ENCODE measurements around the gene EGFR. TPM values are rescaled to one million over a fixed set of nuclear protein-coding genes. Genes with fewer than 3 reads are reported as not detected.
A peak's percentile ranks its signal among the peaks of the same experiment; 100 is the strongest.

Gene EGFR
- total RNA-seq, 1 donor: 98.9 TPM

DNA sequence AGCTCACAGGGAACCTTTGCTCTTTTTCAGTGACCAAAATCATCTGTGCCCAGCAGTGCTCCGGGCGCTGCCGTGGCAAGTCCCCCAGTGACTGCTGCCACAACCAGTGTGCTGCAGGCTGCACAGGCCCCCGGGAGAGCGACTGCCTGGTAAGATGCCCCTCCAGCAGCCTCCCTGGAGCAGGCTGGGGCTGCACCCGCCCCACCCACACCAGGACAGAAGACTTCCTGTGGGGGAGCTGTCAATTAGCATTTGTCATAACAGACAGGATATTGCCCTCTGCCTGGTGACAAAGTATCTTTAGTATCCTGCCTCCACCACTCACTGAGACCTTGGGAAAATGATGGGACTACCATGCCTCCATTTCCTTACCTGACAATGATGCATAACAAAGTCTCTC lies 133.7 kb downstream of the EGFR start:
- TF ChIP-seq, protein P1, sequence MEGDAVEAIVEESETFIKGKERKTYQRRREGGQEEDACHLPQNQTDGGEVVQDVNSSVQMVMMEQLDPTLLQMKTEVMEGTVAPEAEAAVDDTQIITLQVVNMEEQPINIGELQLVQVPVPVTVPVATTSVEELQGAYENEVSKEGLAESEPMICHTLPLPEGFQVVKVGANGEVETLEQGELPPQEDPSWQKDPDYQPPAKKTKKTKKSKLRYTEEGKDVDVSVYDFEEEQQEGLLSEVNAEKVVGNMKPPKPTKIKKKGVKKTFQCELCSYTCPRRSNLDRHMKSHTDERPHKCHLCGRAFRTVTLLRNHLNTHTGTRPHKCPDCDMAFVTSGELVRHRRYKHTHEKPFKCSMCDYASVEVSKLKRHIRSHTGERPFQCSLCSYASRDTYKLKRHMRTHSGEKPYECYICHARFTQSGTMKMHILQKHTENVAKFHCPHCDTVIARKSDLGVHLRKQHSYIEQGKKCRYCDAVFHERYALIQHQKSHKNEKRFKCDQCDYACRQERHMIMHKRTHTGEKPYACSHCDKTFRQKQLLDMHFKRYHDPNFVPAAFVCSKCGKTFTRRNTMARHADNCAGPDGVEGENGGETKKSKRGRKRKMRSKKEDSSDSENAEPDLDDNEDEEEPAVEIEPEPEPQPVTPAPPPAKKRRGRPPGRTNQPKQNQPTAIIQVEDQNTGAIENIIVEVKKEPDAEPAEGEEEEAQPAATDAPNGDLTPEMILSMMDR (IDR thresholded peaks at IDR 0.05; ENCODE audit: insufficient read depth, low read depth, low read length): no peak
- no peak for DNase-seq (ENCODE audit: low read depth)

DNA sequence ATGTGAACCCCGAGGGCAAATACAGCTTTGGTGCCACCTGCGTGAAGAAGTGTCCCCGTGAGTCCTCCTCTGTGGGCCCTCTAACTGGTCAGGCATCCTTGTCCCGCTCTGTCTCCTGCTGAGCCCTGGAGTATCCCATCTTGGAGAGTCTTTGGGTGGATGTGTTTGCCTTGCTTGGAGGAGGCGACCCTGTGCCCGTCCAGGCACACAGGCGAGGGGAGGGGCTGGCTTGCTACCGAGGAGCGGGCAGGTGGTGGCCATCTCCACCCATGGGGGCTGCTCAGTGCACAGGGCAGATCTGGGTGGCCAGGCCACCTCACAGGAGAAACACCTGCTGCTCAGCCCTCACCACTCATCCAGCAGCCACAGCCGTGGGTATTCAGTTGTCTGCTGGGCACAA lies 135.3 kb downstream of the EGFR start:
- TF ChIP-seq, protein P1 (IDR thresholded peaks at IDR 0.05; ENCODE audit: insufficient read depth, low read depth, low read length): no peak
- no peak for DNase-seq (ENCODE audit: low read depth)
- no peak overlapping the region for H3K4me3 ChIP-seq (ENCODE audit: low read depth, low read length)

More for the DNA sequence above, 133.7 kb downstream of the EGFR start:
- no peak overlapping the region for H3K4me3 ChIP-seq (ENCODE audit: low read depth, low read length)

DNA sequence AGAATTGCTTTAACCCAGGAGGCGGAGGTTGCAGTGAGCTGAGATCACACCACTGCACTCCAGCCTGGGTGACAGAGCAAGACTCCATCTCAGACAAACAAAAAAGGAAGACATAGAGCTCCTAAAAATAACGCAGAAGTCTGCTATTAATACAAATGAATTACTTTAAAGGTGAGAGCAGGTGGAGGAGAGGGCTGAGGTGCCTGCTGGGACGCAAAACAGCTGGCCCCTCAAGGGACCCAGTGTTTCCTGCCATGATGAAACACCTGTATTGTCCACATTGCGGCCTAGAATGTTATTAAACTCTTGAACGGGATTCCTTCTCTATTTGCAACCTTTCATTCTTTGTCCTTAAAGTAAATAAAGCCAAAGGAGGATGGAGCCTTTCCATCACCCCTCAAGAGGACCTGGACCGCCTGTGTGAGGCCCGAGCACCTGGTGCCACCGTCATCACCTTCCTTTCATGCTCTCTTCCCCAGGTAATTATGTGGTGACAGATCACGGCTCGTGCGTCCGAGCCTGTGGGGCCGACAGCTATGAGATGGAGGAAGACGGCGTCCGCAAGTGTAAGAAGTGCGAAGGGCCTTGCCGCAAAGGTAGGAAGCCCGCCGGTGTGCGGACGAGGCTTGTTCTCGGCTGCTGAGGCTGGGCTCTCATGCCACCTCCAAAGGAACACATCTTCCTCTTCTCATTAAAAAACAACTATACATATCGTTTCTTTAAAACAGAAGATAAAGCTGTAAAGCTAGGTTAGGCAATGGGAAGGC lies 136.7 kb downstream of the EGFR start:
- DNase-seq (ENCODE audit: low read depth): no peak

DNA sequence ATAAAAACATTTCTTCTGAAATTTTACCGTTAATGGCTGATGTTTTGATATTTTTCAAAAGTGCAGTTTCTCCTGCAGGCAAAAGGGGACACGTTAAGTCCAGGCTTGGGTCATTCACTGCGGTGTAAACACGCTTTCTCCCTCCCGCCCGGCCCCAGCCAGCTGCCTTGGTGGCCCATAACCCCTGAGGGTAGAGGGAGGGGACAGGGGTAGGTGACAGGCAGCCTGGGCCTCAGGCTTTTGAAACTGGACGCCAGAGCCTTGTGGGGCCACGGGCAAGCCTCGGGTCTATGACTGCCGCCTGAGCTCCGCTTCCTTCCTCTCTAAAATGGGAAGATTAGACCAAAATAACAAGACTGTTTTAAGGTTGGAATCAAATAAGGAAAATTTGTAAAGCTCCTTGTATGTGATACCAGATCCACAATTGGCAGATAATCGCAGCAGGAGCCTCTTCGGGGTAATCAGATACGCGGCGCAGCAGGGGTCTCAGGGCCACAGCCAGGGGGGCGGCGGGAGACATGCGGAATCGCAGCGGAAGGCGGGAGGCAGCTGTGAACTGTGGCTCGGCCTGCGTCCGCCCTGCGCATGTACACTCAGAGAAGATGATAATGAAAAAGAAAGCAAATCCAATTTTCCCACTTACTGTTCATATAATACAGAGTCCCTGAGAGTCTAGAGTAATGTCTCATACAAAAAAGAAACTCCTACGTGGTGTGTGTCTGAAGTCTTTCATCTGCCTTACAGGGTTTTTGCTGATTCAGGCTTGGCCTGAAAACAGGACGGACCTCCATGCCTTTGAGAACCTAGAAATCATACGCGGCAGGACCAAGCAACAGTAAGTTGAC lies 138.3 kb downstream of the EGFR start:
- DNase-seq (ENCODE audit: low read depth): peak; percentile 57
- TF ChIP-seq, protein P1 (IDR thresholded peaks at IDR 0.05; ENCODE audit: insufficient read depth, low read depth, low read length): no peak

More for the DNA sequence above, 136.7 kb downstream of the EGFR start:
- H3K4me3 ChIP-seq (ENCODE audit: low read depth, low read length): no peak overlapping the region
- TF ChIP-seq, protein P1 (IDR thresholded peaks at IDR 0.05; ENCODE audit: insufficient read depth, low read depth, low read length): no peak

DNA sequence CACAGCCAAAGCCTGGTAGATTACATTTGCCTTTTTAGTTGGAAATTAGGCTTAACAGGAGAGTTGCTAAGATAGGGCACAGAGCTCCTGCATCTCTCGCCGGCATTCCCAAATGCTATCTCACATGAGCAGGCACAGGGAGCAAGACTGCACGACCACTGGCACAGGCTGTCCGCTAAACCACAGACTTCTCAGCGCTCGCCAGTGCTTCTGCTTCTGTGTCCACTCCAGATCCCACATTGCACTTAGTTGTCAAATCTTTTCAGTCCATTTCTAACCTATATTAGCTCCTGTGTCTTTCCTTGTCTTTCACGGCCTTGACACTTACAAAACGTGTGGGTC lies 138.9 kb downstream of the EGFR start:
- no peak overlapping the region for H3K4me3 ChIP-seq (ENCODE audit: low read depth, low read length)
- TF ChIP-seq, protein P1 (IDR thresholded peaks at IDR 0.05; ENCODE audit: insufficient read depth, low read depth, low read length): no peak
- no peak for DNase-seq (ENCODE audit: low read depth)

More for the DNA sequence above, 138.3 kb downstream of the EGFR start:
- no peak overlapping the region for H3K4me3 ChIP-seq (ENCODE audit: low read depth, low read length)

DNA sequence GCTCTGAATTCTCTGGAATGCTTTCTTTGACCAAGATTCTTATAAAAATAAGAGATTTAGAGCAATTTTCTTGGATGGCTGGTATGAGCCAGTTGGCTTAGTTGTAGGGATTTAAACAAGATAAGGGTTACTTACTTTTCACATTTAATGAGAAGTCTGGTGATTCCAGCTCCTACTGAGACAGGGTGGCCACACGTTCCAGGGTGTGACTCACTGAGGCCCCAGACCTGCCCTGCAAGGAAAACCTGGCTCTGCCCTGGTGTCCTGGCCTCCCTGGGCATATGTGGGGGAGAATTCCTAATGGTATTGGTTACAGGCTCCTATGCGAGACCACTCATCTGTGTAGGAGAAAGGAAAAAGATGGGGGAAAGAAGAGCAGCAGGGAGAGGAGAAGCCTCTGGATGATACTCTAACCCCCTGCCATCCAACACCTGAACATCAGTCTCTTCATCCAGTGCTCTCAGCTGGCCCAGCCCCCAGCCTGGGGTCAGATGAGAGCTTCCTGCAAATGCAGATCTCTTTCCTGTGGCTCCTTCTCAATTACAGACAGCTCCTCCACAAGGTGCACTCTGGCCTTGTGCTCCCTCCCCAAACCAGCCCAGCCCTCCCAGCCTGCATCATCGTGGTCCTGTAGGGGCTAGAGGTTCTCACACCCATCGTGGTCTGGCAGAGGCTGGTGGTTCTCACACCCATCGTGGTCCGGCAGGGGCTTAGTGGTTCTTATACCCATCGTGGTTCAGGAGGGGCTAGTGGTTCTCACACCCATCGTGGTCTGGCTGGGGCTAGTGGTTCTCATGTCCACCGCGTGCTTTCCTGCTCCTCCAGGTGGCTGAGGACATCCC lies 139.9 kb downstream of the EGFR start:
- no peak overlapping the region for H3K4me3 ChIP-seq (ENCODE audit: low read depth, low read length)
- TF ChIP-seq, protein P1 (IDR thresholded peaks at IDR 0.05; ENCODE audit: insufficient read depth, low read depth, low read length): no peak
- DNase-seq (ENCODE audit: low read depth): peak; percentile 93

All from fibroblast of villous mesenchyme (primary cell).